Kidney (tissue), 14 donors: ENCODE measurements around the gene OSBP2. TPM values are rescaled to one million over a fixed set of nuclear protein-coding genes. Genes with fewer than 3 reads are reported as not detected.

ENCODE experiments used
- DNase-seq, 5 donors: peaks; one replicate each; pipeline ENCODE4 v3.0.0-alpha.2; 2013 to 2020
- FAIRE-seq: peaks from 2 replicates; lab custom pipeline; 2012; peaks lifted over from hg19 to GRCh38; lab: Jason Lieb, UNC
- H3K27ac ChIP-seq, 2 donors: one replicate each; pipeline ENCODE4 v1.7.0; 2013; ENCODE audit warnings: low read depth in 2 of 2, low read length in 2 of 2, inconsistent platforms in 1 of 2
- H3K27me3 ChIP-seq: one replicate; pipeline ENCODE4 v1.7.1; 2013; ENCODE audit warnings: low read length, inconsistent platforms; ENCODE audit not compliant: control insufficient read depth, insufficient read depth
- H3K36me3 ChIP-seq, 3 donors: one replicate each; pipeline versions ENCODE4 v1.7.0 to v1.7.1; 2013; ENCODE audit warnings: low read length in 3 of 3, control low read depth in 1 of 3, inconsistent platforms in 1 of 3; ENCODE audit not compliant: insufficient read depth in 3 of 3, control insufficient read depth in 2 of 3
- H3K4me1 ChIP-seq, 3 donors: one replicate each; pipeline versions ENCODE4 v1.7.0 to v1.7.1; 2013; ENCODE audit warnings: low read length in 3 of 3, inconsistent platforms in 1 of 3, low read depth in 1 of 3; ENCODE audit not compliant: control insufficient read depth in 2 of 3, insufficient read depth in 2 of 3
- H3K4me3 ChIP-seq, 3 donors: one replicate each; pipeline versions ENCODE4 v1.7.0 to v1.8.1; 2013; ENCODE audit warnings: low read length in 3 of 3, control low read depth in 1 of 3, inconsistent platforms in 1 of 3
- H3K9ac ChIP-seq, 3 donors: one replicate each; pipeline versions ENCODE4 v1.7.0 to v1.7.1; 2013; ENCODE audit warnings: low read length in 3 of 3, control low read depth in 1 of 3, inconsistent platforms in 1 of 3
- H3K9me3 ChIP-seq, 3 donors: one replicate each; pipeline versions ENCODE4 v1.7.0 to v1.7.1; 2013; ENCODE audit warnings: low read length in 3 of 3, control low read depth in 1 of 3, inconsistent platforms in 1 of 3; ENCODE audit not compliant: control insufficient read depth in 2 of 3, insufficient read depth in 1 of 3
- intact Hi-C: fragments of 100-400 bp; cut with DNase I; formaldehyde crosslinking; loops from one replicate; pipeline ENCODE4 v1.11.1; 2022
- polyA plus RNA-seq: library from polyadenylated mRNA; stranded (reverse); fragments of 350-450 nt; fragmentation: Illumina TruSeq; extraction: RNeasy Lipid Tissue Mini Kit (QIAGEN cat#74804); gene quantifications from one replicate; pipeline ENCODE4 v1.2.3, GENCODE V29; 2014; ENCODE audit warnings: low read depth, low replicate concordance; ENCODE audit not compliant: insufficient read depth
- total RNA-seq: library from RNA; stranded (reverse); fragmentation: NEBNext Ultra II Directional; extraction: Animal tissue kit (Norgen Biotek cat#: 25700); gene quantifications from one replicate; pipeline ENCODE4 v1.2.1, GENCODE V29; 2021
- TF ChIP-seq, protein P1 (sequence below): IDR thresholded peaks from 3 replicates; pipeline ENCODE4 v1.5.1; 2012; ENCODE audit warnings: mild to moderate bottlenecking, moderate library complexity, borderline replicate concordance; ENCODE audit not compliant: insufficient read depth; ENCODE audit errors: extremely low read depth
- donor health status: control.
- donor health status: control.
- donor health status: control.
- donor health status: control.
- donor health status: control.
- donor health status: DM: yes; HTN: yes; CAD: no.
- donor health status: Normal renal cell carcinoma (clear cell type).

OSBP2 gene
- total and polyA plus RNA-seq, 2 donors from 2014 or later: 3.4 to 4.0 TPM

- no peak overlapping the region for H3K27ac ChIP-seq
- H3K9ac ChIP-seq: no peak overlapping the region
- DNase-seq: no peak
- no peaks in the 10 kb centered on the region for H3K27me3 ChIP-seq
- no peaks in the 10 kb centered on the region for H3K36me3 ChIP-seq
- no peak for FAIRE-seq
- TF ChIP-seq, protein P1, sequence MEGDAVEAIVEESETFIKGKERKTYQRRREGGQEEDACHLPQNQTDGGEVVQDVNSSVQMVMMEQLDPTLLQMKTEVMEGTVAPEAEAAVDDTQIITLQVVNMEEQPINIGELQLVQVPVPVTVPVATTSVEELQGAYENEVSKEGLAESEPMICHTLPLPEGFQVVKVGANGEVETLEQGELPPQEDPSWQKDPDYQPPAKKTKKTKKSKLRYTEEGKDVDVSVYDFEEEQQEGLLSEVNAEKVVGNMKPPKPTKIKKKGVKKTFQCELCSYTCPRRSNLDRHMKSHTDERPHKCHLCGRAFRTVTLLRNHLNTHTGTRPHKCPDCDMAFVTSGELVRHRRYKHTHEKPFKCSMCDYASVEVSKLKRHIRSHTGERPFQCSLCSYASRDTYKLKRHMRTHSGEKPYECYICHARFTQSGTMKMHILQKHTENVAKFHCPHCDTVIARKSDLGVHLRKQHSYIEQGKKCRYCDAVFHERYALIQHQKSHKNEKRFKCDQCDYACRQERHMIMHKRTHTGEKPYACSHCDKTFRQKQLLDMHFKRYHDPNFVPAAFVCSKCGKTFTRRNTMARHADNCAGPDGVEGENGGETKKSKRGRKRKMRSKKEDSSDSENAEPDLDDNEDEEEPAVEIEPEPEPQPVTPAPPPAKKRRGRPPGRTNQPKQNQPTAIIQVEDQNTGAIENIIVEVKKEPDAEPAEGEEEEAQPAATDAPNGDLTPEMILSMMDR: no peak
- intact Hi-C loops: no loop called here
- no peaks in the 10 kb centered on the region for H3K4me1 ChIP-seq
- no peaks in the 10 kb centered on the region for H3K9me3 ChIP-seq
- H3K4me3 ChIP-seq: no peak overlapping the region
These were observed 7.2 kb downstream of the OSBP2 start for GRCh38 chr22:30701872-30702271.

DNA sequence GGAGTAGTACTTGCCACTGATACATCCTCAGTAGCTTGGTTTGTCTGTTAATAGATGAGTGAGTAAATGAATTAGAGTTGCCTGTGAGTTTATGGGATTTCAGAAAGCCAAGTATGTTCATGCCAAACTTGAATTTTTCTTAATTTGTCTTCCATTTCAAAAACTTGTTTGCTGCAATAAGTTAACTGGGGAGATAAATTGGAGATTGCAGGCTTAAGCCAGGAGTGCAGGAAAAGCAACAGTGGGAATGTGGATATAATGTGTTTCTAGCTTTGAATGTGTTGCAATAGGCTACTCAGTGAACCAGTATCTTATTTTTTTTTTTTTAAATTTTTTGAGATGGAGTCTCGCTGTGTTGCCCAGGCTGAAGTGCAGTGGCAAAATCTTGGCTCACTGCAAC is 8.2 kb downstream of the OSBP2 start:
- intact Hi-C loops: no loop called here
- H3K4me3 ChIP-seq: no peak overlapping the region
- no peaks in the 10 kb centered on the region for H3K4me1 ChIP-seq
- DNase-seq (no peak), FAIRE-seq (no peak)
- no peaks in the 10 kb centered on the region for H3K36me3 ChIP-seq
- no peaks in the 10 kb centered on the region for H3K9me3 ChIP-seq
- no peak overlapping the region for H3K9ac ChIP-seq
- H3K27ac ChIP-seq: no peak overlapping the region
- TF ChIP-seq, protein P1: no peak
- no peaks in the 10 kb centered on the region for H3K27me3 ChIP-seq

DNA sequence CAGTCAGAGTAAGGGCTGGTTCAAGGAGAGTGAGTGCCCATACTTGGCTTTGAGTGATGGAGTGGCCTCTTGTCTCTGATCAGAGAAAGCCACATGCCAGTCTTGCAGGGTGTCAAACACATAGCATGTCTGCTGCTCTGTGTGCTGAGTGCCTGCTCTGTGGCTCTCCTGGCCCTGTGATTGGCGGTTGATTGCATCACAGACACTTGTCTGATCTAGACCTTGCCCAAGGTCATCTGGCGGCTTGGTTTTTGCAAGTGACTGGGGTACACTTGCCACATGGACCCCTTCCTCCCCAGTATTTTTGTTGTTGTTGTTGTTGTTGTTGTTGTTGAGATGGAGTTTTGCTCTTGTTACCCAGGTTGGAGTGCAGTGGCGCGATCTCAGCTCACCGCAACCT is 10.3 kb downstream of the OSBP2 start:
- Histone ChIP-seq H3K9ac (no peak overlapping the region), H3K4me3 (no peak overlapping the region), H3K4me1 (no peaks in the 10 kb centered on the region), H3K27me3 (no peaks in the 10 kb centered on the region), H3K36me3 (no peaks in the 10 kb centered on the region), H3K9me3 (no peaks in the 10 kb centered on the region), H3K27ac (no peak overlapping the region)
- no peak for DNase-seq
- TF ChIP-seq, protein P1: no peak
- intact Hi-C loops: no loop called here
- FAIRE-seq: no peak
